Tibial nerve (tissue), 3 donors: ENCODE measurements around the gene LRRN2.

ENCODE experiments used
- CTCF ChIP-seq, 5 experiments: fragments of 200-600 bp in 3 of 5; fragments of 450-650 bp in 2 of 5; sonication (generic) in 3 of 5; IDR thresholded peaks; one replicate each; pipeline ENCODE4 v1.5.1; 2016 to 2019; ENCODE audit warnings: antibody characterized with exemption in 5 of 5, mild to moderate bottlenecking in 3 of 5, moderate library complexity in 2 of 5
- POLR2A ChIP-seq, 2 donors: fragments of 450-650 bp; IDR thresholded peaks; one replicate each; pipeline ENCODE4 v1.6.1; 2017; ENCODE audit warnings: antibody characterized with exemption in 2 of 2, mild to moderate bottlenecking in 2 of 2, moderate library complexity in 2 of 2

- no peak for TF ChIP-seq CTCF (IDR thresholded peaks at IDR 0.05)
- TF ChIP-seq POLR2A (IDR thresholded peaks at IDR 0.05), result no peak
These were observed 116.8 kb downstream of the LRRN2 start for GRCh38 chr1:204568576-204569315.
